CD4-positive, alpha-beta memory T cell (primary cell): Measurements from ENCODE around the gene PTPRB. TPM values are rescaled to one million over a fixed set of nuclear protein-coding genes. Genes with fewer than 3 reads are reported as not detected.

ENCODE experiments used
- CTCF ChIA-PET: fragments of 350-600 bp; sonication (Branson Sonifier 250); formaldehyde crosslinking; loops from one replicate; lab custom pipeline; 2021; ENCODE audit warnings: inconsistent platforms; ENCODE audit not compliant: partially characterized antibody; lab: Charles Lee
- POLR2A ChIA-PET: fragments of 350-600 bp; sonication (Branson Sonifier 250); formaldehyde crosslinking; loops from one replicate; lab custom pipeline; 2021; ENCODE audit not compliant: partially characterized antibody; lab: Charles Lee
- DNase-seq, 5 donors: peaks; one replicate each; pipeline versions ENCODE4 v3.0.0 to v3.0.0-alpha.2; 2020 to 2022; ENCODE audit warnings: mixed read lengths in 1 of 5
- H3K27ac ChIP-seq: one replicate; pipeline ENCODE4 v1.7.0; 2013; ENCODE audit warnings: low read depth, low read length
- H3K27me3 ChIP-seq: 2 replicates; pipeline ENCODE4 v1.7.0; 2013; ENCODE audit warnings: mild to moderate bottlenecking, low read length, moderate library complexity; ENCODE audit not compliant: insufficient read depth
- H3K36me3 ChIP-seq: 2 replicates; pipeline ENCODE4 v1.7.0; 2013; ENCODE audit warnings: mild to moderate bottlenecking, low read length, moderate library complexity; ENCODE audit not compliant: insufficient read depth
- H3K4me1 ChIP-seq: 2 replicates; pipeline ENCODE4 v1.7.0; 2013; ENCODE audit warnings: mild to moderate bottlenecking, low read length, moderate library complexity; ENCODE audit not compliant: insufficient read depth
- H3K4me3 ChIP-seq, 2 donors: one replicate each; pipeline ENCODE4 v1.7.0; 2013; ENCODE audit warnings: low read length in 2 of 2, mild to moderate bottlenecking in 1 of 2
- H3K9me3 ChIP-seq, 2 donors: one replicate each; pipeline ENCODE4 v1.7.0; 2013; ENCODE audit warnings: low read length in 2 of 2, control low read depth in 1 of 2; ENCODE audit not compliant: control insufficient read depth in 1 of 2
- H3K27ac Mint-ChIP-seq, 7 donors: one replicate each; pipeline ENCODE4 v1.8.0; 2020 to 2021; ENCODE audit warnings: mixed read lengths in 7 of 7, mild to moderate bottlenecking in 6 of 7, inconsistent platforms in 3 of 7, moderate library complexity in 3 of 7
- H3K27me3 Mint-ChIP-seq, 2 donors: one replicate each; pipeline ENCODE4 v1.8.0; 2020 to 2021; ENCODE audit warnings: mixed read lengths in 2 of 2
- H3K36me3 Mint-ChIP-seq, 2 donors: one replicate each; pipeline ENCODE4 v1.8.0; 2020 to 2021; ENCODE audit warnings: mixed read lengths in 2 of 2, inconsistent platforms in 1 of 2, mild to moderate bottlenecking in 1 of 2
- H3K4me1 Mint-ChIP-seq, 4 donors: one replicate each; pipeline ENCODE4 v1.8.0; 2020 to 2021; ENCODE audit warnings: mixed read lengths in 4 of 4, mild to moderate bottlenecking in 1 of 4
- H3K4me3 Mint-ChIP-seq, 8 donors: one replicate each; pipeline ENCODE4 v1.8.0; 2020 to 2021; ENCODE audit warnings: mixed read lengths in 8 of 8, mild to moderate bottlenecking in 7 of 8, moderate library complexity in 6 of 8, inconsistent platforms in 3 of 8
- H3K9me3 Mint-ChIP-seq, 8 donors: one replicate each; pipeline ENCODE4 v1.8.0; 2020 to 2021; ENCODE audit warnings: mixed read lengths in 8 of 8, mild to moderate bottlenecking in 5 of 8, inconsistent platforms in 3 of 8, moderate library complexity in 1 of 8
- intact Hi-C: fragments of 100-400 bp; cut with micrococcal nuclease; formaldehyde crosslinking; loops from one replicate; pipeline ENCODE4 v1.15.1; 2023
- polyA plus RNA-seq, 2 donors: library from polyadenylated mRNA; unstranded; fragments of 300-500 nt; fragmentation: Illumina TruSeq; gene quantifications; one replicate each; pipeline ENCODE4 v1.2.3, GENCODE V29; 2021
- total RNA-seq, 2 experiments: library from RNA; stranded (reverse); gene quantifications; one replicate each; pipeline ENCODE4 v1.2.3, GENCODE V29; 2021

The PTPRB gene
- total and polyA plus RNA-seq, 4 experiments from 2014 or later: not detected

GRCh38 chr12:70557583-70558191, 79.5 kb downstream of the PTPRB start:
- Histone ChIP-seq H3K9me3 (no peaks in the 10 kb centered on the region), H3K4me1 (no peaks in the 10 kb centered on the region), H3K4me3 (no peak overlapping the region), H3K27ac (no peak overlapping the region), H3K36me3 (no peaks in the 10 kb centered on the region), H3K27me3 (no peaks in the 10 kb centered on the region)
- ChIA-PET POLR2A (no interaction called here), CTCF (interaction anchor here (0.8 kb wide), 1 partner anchor 670 kb away, joined by 3 read pairs; no protein-coding TSS in a partner anchor)
- H3K9me3 Mint-ChIP-seq: no peaks in the 10 kb centered on the region
- intact Hi-C loops: no loop called here
- H3K4me3 Mint-ChIP-seq: no peak overlapping the region
- DNase-seq: no peak
- H3K27me3 Mint-ChIP-seq: peaks cover 0 to 2% of the 10 kb centered on the region in 2 donors
- no peaks in the 10 kb centered on the region for H3K36me3 Mint-ChIP-seq
- H3K27ac Mint-ChIP-seq: no peak overlapping the region
- no peaks in the 10 kb centered on the region for H3K4me1 Mint-ChIP-seq

GRCh38 chr12:70556179-70556869, 80.9 kb downstream of the PTPRB start:
- H3K9me3 Mint-ChIP-seq: no peaks in the 10 kb centered on the region
- Histone ChIP-seq H3K36me3 (no peaks in the 10 kb centered on the region), H3K4me3 (no peak overlapping the region), H3K9me3 (no peaks in the 10 kb centered on the region), H3K27me3 (no peaks in the 10 kb centered on the region), H3K27ac (no peak overlapping the region), H3K4me1 (no peaks in the 10 kb centered on the region)
- no peaks in the 10 kb centered on the region for H3K36me3 Mint-ChIP-seq
- no peak overlapping the region for H3K4me3 Mint-ChIP-seq
- POLR2A ChIA-PET: no interaction called here
- H3K4me1 Mint-ChIP-seq: no peaks in the 10 kb centered on the region
- CTCF ChIA-PET: no interaction called here
- H3K27ac Mint-ChIP-seq: no peak overlapping the region
- DNase-seq: no peak
- peaks cover under 1 to 2% of the 10 kb centered on the region in 2 donors for H3K27me3 Mint-ChIP-seq
- intact Hi-C loops: no loop called here

- ChIA-PET POLR2A (no interaction called here), CTCF (interaction anchor here (1.3 kb wide), 1 partner anchor 22 kb away, joined by 3 read pairs; no protein-coding TSS in a partner anchor)
- no peak overlapping the region for H3K27ac ChIP-seq
- Mint-ChIP-seq H3K4me1 (no peaks in the 10 kb centered on the region), H3K36me3 (no peaks in the 10 kb centered on the region), H3K4me3 (no peak overlapping the region), H3K27me3 (peaks cover 2 to 3% of the 10 kb centered on the region in 2 donors), H3K27ac (no peak overlapping the region), H3K9me3 (peaks cover 0 to 2% (median 0%) of the 10 kb centered on the region in 8 donors)
- DNase-seq: no peak
- H3K4me3 ChIP-seq: no peak overlapping the region
- no peaks in the 10 kb centered on the region for H3K4me1 ChIP-seq
- H3K36me3 ChIP-seq: no peaks in the 10 kb centered on the region
- intact Hi-C loops: no loop called here
- no peaks in the 10 kb centered on the region for H3K9me3 ChIP-seq
- H3K27me3 ChIP-seq: no peaks in the 10 kb centered on the region
These were observed 82.1 kb downstream of the PTPRB start for GRCh38 chr12:70555081-70555480.

- peaks cover under 1 to 6% of the 10 kb centered on the region in 2 donors for H3K27me3 Mint-ChIP-seq
- intact Hi-C loops: no loop called here
- H3K4me1 ChIP-seq: no peaks in the 10 kb centered on the region
- peaks cover 0 to 4% (median 0%) of the 10 kb centered on the region in 8 donors for H3K9me3 Mint-ChIP-seq
- H3K27ac Mint-ChIP-seq: no peak overlapping the region
- H3K36me3 ChIP-seq: no peaks in the 10 kb centered on the region
- CTCF ChIA-PET: no interaction called here
- no peaks in the 10 kb centered on the region for H3K27me3 ChIP-seq
- no peak for DNase-seq
- no peak overlapping the region for H3K27ac ChIP-seq
- no peaks in the 10 kb centered on the region for H3K36me3 Mint-ChIP-seq
- no peak overlapping the region for H3K4me3 ChIP-seq
- H3K4me3 Mint-ChIP-seq: no peak overlapping the region
- no peaks in the 10 kb centered on the region for H3K4me1 Mint-ChIP-seq
- no peaks in the 10 kb centered on the region for H3K9me3 ChIP-seq
- POLR2A ChIA-PET: no interaction called here
These were observed 83.8 kb downstream of the PTPRB start for GRCh38 chr12:70553391-70553859.

GRCh38 chr12:70551731-70552130, 85.5 kb downstream of the PTPRB start:
- no peaks in the 10 kb centered on the region for H3K27me3 ChIP-seq
- Mint-ChIP-seq H3K27me3 (peaks cover 4 to 7% of the 10 kb centered on the region in 2 donors), H3K9me3 (peaks cover 0 to 4% (median 0%) of the 10 kb centered on the region in 8 donors), H3K4me3 (no peak overlapping the region), H3K4me1 (no peaks in the 10 kb centered on the region), H3K36me3 (no peaks in the 10 kb centered on the region), H3K27ac (no peak overlapping the region)
- intact Hi-C loops: no loop called here
- no peaks in the 10 kb centered on the region for H3K36me3 ChIP-seq
- H3K4me3 ChIP-seq: no peak overlapping the region
- no peak overlapping the region for H3K27ac ChIP-seq
- H3K4me1 ChIP-seq: no peaks in the 10 kb centered on the region
- DNase-seq: no peak
- ChIA-PET CTCF (interaction anchor here (1.1 to 1.9 kb wide), 2 partner anchors 11 to 651 kb away, joined by 3 to 7 read pairs; no protein-coding TSS in a partner anchor), POLR2A (no interaction called here)
- H3K9me3 ChIP-seq: no peaks in the 10 kb centered on the region

GRCh38 chr12:70550180-70550577, 87.0 kb downstream of the PTPRB start:
- no peaks in the 10 kb centered on the region for H3K36me3 ChIP-seq
- CTCF ChIA-PET: interaction anchor here (1.9 kb wide), 1 partner anchor 13 kb away, joined by 7 read pairs; no protein-coding TSS in a partner anchor
- Mint-ChIP-seq H3K4me1 (no peaks in the 10 kb centered on the region), H3K36me3 (no peaks in the 10 kb centered on the region), H3K27me3 (peaks cover 7% of the 10 kb centered on the region in 2 donors), H3K4me3 (no peak overlapping the region), H3K27ac (no peak overlapping the region), H3K9me3 (peaks cover 0 to 4% (median 0%) of the 10 kb centered on the region in 8 donors)
- H3K27ac ChIP-seq: no peak overlapping the region
- H3K27me3 ChIP-seq: no peaks in the 10 kb centered on the region
- no peaks in the 10 kb centered on the region for H3K9me3 ChIP-seq
- DNase-seq: no peak
- POLR2A ChIA-PET: no interaction called here
- intact Hi-C loops: no loop called here
- no peaks in the 10 kb centered on the region for H3K4me1 ChIP-seq
- H3K4me3 ChIP-seq: no peak overlapping the region

GRCh38 chr12:70549340-70550179, 87.7 kb downstream of the PTPRB start:
- no peak overlapping the region for H3K4me3 ChIP-seq
- POLR2A ChIA-PET: no interaction called here
- intact Hi-C loops: no loop called here
- H3K27me3 ChIP-seq: no peaks in the 10 kb centered on the region
- DNase-seq: no peak
- Mint-ChIP-seq H3K27me3 (peaks cover 7% of the 10 kb centered on the region in 2 donors), H3K4me3 (no peak overlapping the region), H3K4me1 (no peaks in the 10 kb centered on the region), H3K27ac (peak overlapping the region in 1 of 7 donors; percentile 17), H3K36me3 (no peaks in the 10 kb centered on the region), H3K9me3 (peaks cover 0 to 4% (median 0%) of the 10 kb centered on the region in 8 donors)
- CTCF ChIA-PET: interaction anchor here (1.9 kb wide), 1 partner anchor 13 kb away, joined by 7 read pairs; no protein-coding TSS in a partner anchor
- H3K36me3 ChIP-seq: no peaks in the 10 kb centered on the region
- H3K9me3 ChIP-seq: no peaks in the 10 kb centered on the region
- no peak overlapping the region for H3K27ac ChIP-seq
- H3K4me1 ChIP-seq: no peaks in the 10 kb centered on the region
